BLaER1 (cell line): ENCODE data around the gene USP47.

Experiments used
- H3K27ac ChIP-seq: shearing (Covaris generic); formaldehyde crosslinking; 2 replicates; pipeline ENCODE4 v1.8.1; 2022
- H3K27me3 ChIP-seq: shearing (Covaris generic); formaldehyde crosslinking; 2 replicates; pipeline ENCODE4 v1.8.1; 2022
- H3K36me3 ChIP-seq: shearing (Covaris generic); formaldehyde crosslinking; 2 replicates; pipeline ENCODE4 v1.8.1; 2022
- H3K4me1 ChIP-seq: shearing (Covaris generic); formaldehyde crosslinking; 2 replicates; pipeline ENCODE4 v1.8.1; 2022
- H3K4me2 ChIP-seq: shearing (Covaris generic); formaldehyde crosslinking; 2 replicates; pipeline ENCODE4 v1.8.1; 2022
- H3K4me3 ChIP-seq: shearing (Covaris generic); formaldehyde crosslinking; 2 replicates; pipeline ENCODE4 v1.8.1; 2022
- H3K9ac ChIP-seq: shearing (Covaris generic); formaldehyde crosslinking; 2 replicates; pipeline ENCODE4 v1.8.1; 2022
- H3K9me3 ChIP-seq: shearing (Covaris generic); formaldehyde crosslinking; 2 replicates; pipeline ENCODE4 v1.8.1; 2022
- H4K20me1 ChIP-seq: shearing (Covaris generic); formaldehyde crosslinking; 2 replicates; pipeline ENCODE4 v1.8.1; 2022
- Cebpa-rat ChIP-seq: shearing (Covaris generic); IDR thresholded peaks from 2 replicates; pipeline ENCODE4 v1.8.1; 2022

Gene USP47

GRCh38 chr11:11913395-11913794 is 71.6 kb downstream of the USP47 start:
- H3K27ac ChIP-seq: no peak overlapping the region
- no peak overlapping the region for H3K4me2 ChIP-seq
- H3K4me3 ChIP-seq: no peak overlapping the region
- no peaks in the 10 kb centered on the region for H3K9me3 ChIP-seq
- no peaks in the 10 kb centered on the region for H4K20me1 ChIP-seq
- no peak overlapping the region for H3K9ac ChIP-seq
- no peaks in the 10 kb centered on the region for H3K4me1 ChIP-seq
- no peaks in the 10 kb centered on the region for H3K27me3 ChIP-seq
- no peak for TF ChIP-seq Cebpa-rat
- H3K36me3 ChIP-seq: peaks cover 19% of the 10 kb centered on the region

GRCh38 chr11:11915625-11916024 is 73.9 kb downstream of the USP47 start:
- Histone ChIP-seq H3K9ac (no peak overlapping the region), H3K27ac (no peak overlapping the region), H3K4me3 (no peak overlapping the region), H3K4me1 (no peaks in the 10 kb centered on the region), H3K9me3 (no peaks in the 10 kb centered on the region), H3K36me3 (peaks cover 13% of the 10 kb centered on the region), H4K20me1 (no peaks in the 10 kb centered on the region), H3K4me2 (no peak overlapping the region), H3K27me3 (no peaks in the 10 kb centered on the region)
- TF ChIP-seq Cebpa-rat: no peak

GRCh38 chr11:11916981-11917399 is 75.2 kb downstream of the USP47 start:
- Histone ChIP-seq H3K9ac (no peak overlapping the region), H3K36me3 (peaks cover 5% of the 10 kb centered on the region; the same call in 1 of the 2 replicates), H3K27ac (no peak overlapping the region), H3K4me2 (no peak overlapping the region), H3K9me3 (no peaks in the 10 kb centered on the region), H3K4me3 (no peak overlapping the region), H4K20me1 (no peaks in the 10 kb centered on the region), H3K27me3 (no peaks in the 10 kb centered on the region), H3K4me1 (no peaks in the 10 kb centered on the region)
- TF ChIP-seq Cebpa-rat: no peak

- Histone ChIP-seq H3K4me1 (peaks cover 10% of the 10 kb centered on the region), H4K20me1 (no peaks in the 10 kb centered on the region), H3K4me3 (no peak overlapping the region), H3K27ac (no peak overlapping the region), H3K9me3 (peaks cover 7% of the 10 kb centered on the region), H3K36me3 (peaks cover 24% of the 10 kb centered on the region), H3K4me2 (no peak overlapping the region), H3K27me3 (no peaks in the 10 kb centered on the region), H3K9ac (no peak overlapping the region)
- no peak for TF ChIP-seq Cebpa-rat
These were observed 82.1 kb downstream of the USP47 start for GRCh38 chr11:11923828-11924227.

- Histone ChIP-seq H3K4me1 (peaks cover 10% of the 10 kb centered on the region), H4K20me1 (no peaks in the 10 kb centered on the region), H3K9me3 (peaks cover 4% of the 10 kb centered on the region), H3K36me3 (peaks cover 50% of the 10 kb centered on the region), H3K4me2 (no peak overlapping the region), H3K4me3 (no peak overlapping the region), H3K9ac (no peak overlapping the region), H3K27me3 (no peaks in the 10 kb centered on the region), H3K27ac (no peak overlapping the region)
- no peak for TF ChIP-seq Cebpa-rat
These were observed 88.1 kb downstream of the USP47 start for GRCh38 chr11:11929920-11930319.

GRCh38 chr11:11931461-11932055 is 89.8 kb downstream of the USP47 start:
- TF ChIP-seq Cebpa-rat: no peak

GRCh38 chr11:11935536-11935935 is 93.8 kb downstream of the USP47 start:
- Histone ChIP-seq H3K4me3 (no peak overlapping the region), H3K4me1 (no peaks in the 10 kb centered on the region), H3K9me3 (no peaks in the 10 kb centered on the region), H3K4me2 (no peak overlapping the region), H3K36me3 (peaks cover 70% of the 10 kb centered on the region), H3K27ac (no peak overlapping the region), H4K20me1 (no peaks in the 10 kb centered on the region), H3K27me3 (no peaks in the 10 kb centered on the region), H3K9ac (no peak overlapping the region)
- TF ChIP-seq Cebpa-rat: no peak

More at GRCh38 chr11:11931461-11932055, 89.8 kb downstream of the USP47 start:
- no peaks in the 10 kb centered on the region for H3K9me3 ChIP-seq
- no peak overlapping the region for H3K9ac ChIP-seq
- no peaks in the 10 kb centered on the region for H3K27me3 ChIP-seq
- H3K4me2 ChIP-seq: no peak overlapping the region
- no peaks in the 10 kb centered on the region for H4K20me1 ChIP-seq
- H3K36me3 ChIP-seq: peaks cover 55% of the 10 kb centered on the region
- peaks cover 3% of the 10 kb centered on the region for H3K4me1 ChIP-seq
- no peak overlapping the region for H3K27ac ChIP-seq
- H3K4me3 ChIP-seq: no peak overlapping the region

- Histone ChIP-seq H4K20me1 (no peaks in the 10 kb centered on the region), H3K4me1 (no peaks in the 10 kb centered on the region), H3K36me3 (peaks cover 76% of the 10 kb centered on the region), H3K4me2 (no peak overlapping the region), H3K4me3 (no peak overlapping the region), H3K27ac (no peak overlapping the region), H3K9ac (no peak overlapping the region), H3K9me3 (no peaks in the 10 kb centered on the region), H3K27me3 (no peaks in the 10 kb centered on the region)
- no peak for TF ChIP-seq Cebpa-rat
These were observed 95.7 kb downstream of the USP47 start for GRCh38 chr11:11937433-11937832.

- Histone ChIP-seq H3K9me3 (no peaks in the 10 kb centered on the region), H4K20me1 (no peaks in the 10 kb centered on the region), H3K27ac (no peak overlapping the region), H3K4me3 (no peak overlapping the region), H3K27me3 (no peaks in the 10 kb centered on the region), H3K4me1 (no peaks in the 10 kb centered on the region), H3K9ac (no peak overlapping the region), H3K36me3 (peaks cover 76% of the 10 kb centered on the region), H3K4me2 (no peak overlapping the region)
- no peak for TF ChIP-seq Cebpa-rat
These were observed 96.2 kb downstream of the USP47 start for GRCh38 chr11:11937957-11938356.

GRCh38 chr11:11940551-11940950 is 98.8 kb downstream of the USP47 start:
- Histone ChIP-seq H3K36me3 (peaks cover 77% of the 10 kb centered on the region), H3K4me2 (no peak overlapping the region), H3K4me1 (no peaks in the 10 kb centered on the region), H3K27ac (no peak overlapping the region), H3K27me3 (no peaks in the 10 kb centered on the region), H3K9ac (no peak overlapping the region), H3K4me3 (no peak overlapping the region), H4K20me1 (no peaks in the 10 kb centered on the region), H3K9me3 (no peaks in the 10 kb centered on the region)
- no peak for TF ChIP-seq Cebpa-rat

GRCh38 chr11:11942668-11943067 is 100.9 kb downstream of the USP47 start:
- no peak for TF ChIP-seq Cebpa-rat
- H3K36me3 ChIP-seq: peaks cover 78% of the 10 kb centered on the region
- H3K4me3 ChIP-seq: no peak overlapping the region
- no peaks in the 10 kb centered on the region for H4K20me1 ChIP-seq
- no peak overlapping the region for H3K4me2 ChIP-seq
- H3K9me3 ChIP-seq: no peaks in the 10 kb centered on the region
- H3K4me1 ChIP-seq: no peaks in the 10 kb centered on the region
- H3K27ac ChIP-seq: no peak overlapping the region
- no peaks in the 10 kb centered on the region for H3K27me3 ChIP-seq
- no peak overlapping the region for H3K9ac ChIP-seq
